OCI-LY7 (cell line): ENCODE data around the gene LIPF. TPM values are rescaled to one million over a fixed set of nuclear protein-coding genes. Genes with fewer than 3 reads are reported as not detected.

Source experiments
- BruUV-seq: library from RNA; stranded (reverse); fragments of 400-500 nt; replicated peaks from 2 replicates; lab custom pipeline; 2021; lab: Mats Ljungman, UMichigan
- CTCF ChIA-PET: fragments of 300-600 bp; sonication (Branson Sonifier 250); formaldehyde crosslinking; loops from one replicate; lab custom pipeline; 2022; ENCODE audit warnings: antibody characterized with exemption; ENCODE audit not compliant: unreplicated experiment; lab: Charles Lee
- POLR2A ChIA-PET: fragments of 300-600 bp; sonication (Branson Sonifier 250); formaldehyde crosslinking; loops from one replicate; lab custom pipeline; 2022; ENCODE audit warnings: antibody characterized with exemption; lab: Charles Lee
- DNase-seq: peaks from one replicate; pipeline ENCODE4 v3.0.0-alpha.2; 2015; ENCODE audit warnings: low spot score
- H2AFZ ChIP-seq: fragments of 200-600 bp; sonication (generic), shearing (Covaris generic); 2 replicates; pipeline ENCODE4 v1.6.1; 2014; ENCODE audit warnings: mild to moderate bottlenecking, antibody characterized with exemption, low read length, moderate library complexity
- H3K27ac ChIP-seq: fragments of 200-600 bp; sonication (generic); 2 replicates; pipeline ENCODE4 v1.5.1; 2014; ENCODE audit warnings: mixed run types, low read depth, mild to moderate bottlenecking, moderate library complexity, low read length, inconsistent platforms; ENCODE audit not compliant: poor library complexity, severe bottlenecking
- H3K36me3 ChIP-seq: fragments of 200-600 bp; sonication (generic); 2 replicates; pipeline ENCODE4 v1.6.1; 2014; ENCODE audit warnings: mild to moderate bottlenecking, antibody characterized with exemption, low read length, moderate library complexity, mixed read lengths; ENCODE audit not compliant: insufficient read depth
- H3K4me1 ChIP-seq: fragments of 200-600 bp; sonication (generic); 2 replicates; pipeline ENCODE4 v1.5.1; 2014; ENCODE audit warnings: mild to moderate bottlenecking, low read length; ENCODE audit not compliant: insufficient read depth, poor library complexity, severe bottlenecking
- H3K4me2 ChIP-seq: fragments of 200-600 bp; sonication (generic); 2 replicates; pipeline ENCODE4 v1.6.1; 2014; ENCODE audit warnings: mild to moderate bottlenecking, low read length
- H3K4me3 ChIP-seq: fragments of 200-600 bp; sonication (generic); 2 replicates; pipeline ENCODE4 v1.5.1; 2014; ENCODE audit warnings: mild to moderate bottlenecking, low read depth, low read length; ENCODE audit not compliant: poor library complexity, severe bottlenecking
- H3K79me2 ChIP-seq: fragments of 200-600 bp; sonication (generic); 2 replicates; pipeline ENCODE4 v1.6.1; 2016; ENCODE audit warnings: low read depth, mild to moderate bottlenecking, low read length, moderate library complexity, mixed read lengths; ENCODE audit not compliant: insufficient read depth
- H3K9me2 ChIP-seq: fragments of 200-600 bp; sonication (generic); 2 replicates; pipeline ENCODE4 v1.6.1; 2016; ENCODE audit warnings: mild to moderate bottlenecking, low read length, mixed read lengths; ENCODE audit not compliant: insufficient read depth
- H3K9me3 ChIP-seq: fragments of 200-600 bp; sonication (generic); 2 replicates; pipeline ENCODE4 v1.6.1; 2014; ENCODE audit warnings: mild to moderate bottlenecking, mixed run types, low read length, mixed read lengths
- H4K20me1 ChIP-seq: fragments of 200-600 bp; sonication (generic); 2 replicates; pipeline ENCODE4 v1.6.1; 2014; ENCODE audit warnings: mild to moderate bottlenecking, antibody characterized with exemption, low read length, moderate library complexity, mixed read lengths; ENCODE audit not compliant: insufficient read depth
- CTCF ChIP-seq: fragments of 200-600 bp; sonication (generic); conservative IDR thresholded peaks from 2 replicates; pipeline ENCODE4 v1.5.1; 2014; ENCODE audit warnings: mild to moderate bottlenecking, antibody characterized with exemption, low read length, moderate library complexity, mixed read lengths
- EZH2phosphoT487 ChIP-seq: fragments of 200-600 bp; sonication (generic); IDR thresholded peaks from 2 replicates; pipeline ENCODE4 v1.6.1; 2018; ENCODE audit warnings: low read depth, borderline replicate concordance, mild to moderate bottlenecking, mixed run types, antibody characterized with exemption, low read length, moderate library complexity, mixed read lengths
- intact Hi-C: fragments of 100-400 bp; cut with micrococcal nuclease; formaldehyde crosslinking; loops from one replicate; pipeline ENCODE4 v1.10.0; 2022; ENCODE audit not compliant: unreplicated experiment
- total RNA-seq, 2 experiments: library from RNA; depleted of rRNA in 1 of 2; stranded (reverse); fragments of >200 nt in 1 of 2; shearing (Covaris generic) in 1 of 2; gene quantifications; 2 replicates each; pipeline ENCODE4 v1.2.3, GENCODE V29; 2014 to 2022

LIPF gene
- total RNA-seq, 2 experiments from 2014 or later, result not detected

GRCh38 chr10:88651101-88651551, 13.1 kb upstream of the LIPF start:
- H2AFZ ChIP-seq, result no peak overlapping the region
- H3K4me2 ChIP-seq, result no peak overlapping the region
- H3K36me3 ChIP-seq, result no peaks in the 10 kb centered on the region
- H4K20me1 ChIP-seq, result no peaks in the 10 kb centered on the region
- no peaks in the 10 kb centered on the region for H3K4me1 ChIP-seq
- intact Hi-C loops, result no loop called here
- POLR2A ChIA-PET, result no interaction called here
- CTCF ChIA-PET, result no interaction called here
- H3K9me2 ChIP-seq, result no peaks in the 10 kb centered on the region
- no peak overlapping the region for H3K4me3 ChIP-seq
- TF ChIP-seq EZH2phosphoT487 (no peak), CTCF (no peak)
- H3K9me3 ChIP-seq, result no peaks in the 10 kb centered on the region
- no peaks in the 10 kb centered on the region for H3K79me2 ChIP-seq
- BruUV-seq, result no TSS peak
- no peak overlapping the region for H3K27ac ChIP-seq
- no peak for DNase-seq

GRCh38 chr10:88652616-88653015, 11.6 kb upstream of the LIPF start:
- Histone ChIP-seq H3K4me2 (no peak overlapping the region), H2AFZ (no peak overlapping the region), H3K4me3 (no peak overlapping the region), H3K9me2 (no peaks in the 10 kb centered on the region), H3K79me2 (no peaks in the 10 kb centered on the region), H3K36me3 (no peaks in the 10 kb centered on the region), H3K4me1 (no peaks in the 10 kb centered on the region), H3K9me3 (no peaks in the 10 kb centered on the region), H3K27ac (no peak overlapping the region), H4K20me1 (no peaks in the 10 kb centered on the region)
- no TSS peak for BruUV-seq
- intact Hi-C loops, result no loop called here
- DNase-seq, result no peak
- no peak for TF ChIP-seq EZH2phosphoT487
- no peak for TF ChIP-seq CTCF
- CTCF ChIA-PET, result interaction anchor here (0.6 kb wide), 1 partner anchor 144 kb away, joined by 3 read pairs; no protein-coding TSS in a partner anchor
- POLR2A ChIA-PET, result interaction anchor here (0.6 kb wide), 1 partner anchor 426 kb away, joined by 3 read pairs; no protein-coding TSS in a partner anchor

- intact Hi-C loops, result no loop called here
- Histone ChIP-seq H3K79me2 (no peaks in the 10 kb centered on the region), H3K9me2 (no peaks in the 10 kb centered on the region), H3K9me3 (no peaks in the 10 kb centered on the region), H4K20me1 (no peaks in the 10 kb centered on the region), H3K4me2 (no peak overlapping the region), H2AFZ (no peak overlapping the region), H3K36me3 (no peaks in the 10 kb centered on the region), H3K4me1 (no peaks in the 10 kb centered on the region), H3K27ac (no peak overlapping the region), H3K4me3 (no peak overlapping the region)
- BruUV-seq, result no TSS peak
- no peak for TF ChIP-seq EZH2phosphoT487
- TF ChIP-seq CTCF, result no peak
- POLR2A ChIA-PET, result no interaction called here
- CTCF ChIA-PET, result no interaction called here
- no peak for DNase-seq
These were observed 6.3 kb upstream of the LIPF start for GRCh38 chr10:88657901-88658300.
